ENCODE data around the gene SLN. TPM values are rescaled to one million over a fixed set of nuclear protein-coding genes. Genes with fewer than 3 reads are reported as not detected.

SLN gene
- not detected in 2 replicates for total RNA-seq

GRCh38 chr11:107711861-107712755 is at the start of gene SLN:
TSS of gene SLN (minus strand) at chr11:107712056.

Other genes with a start within 250 kb of the SLN start
- 5.7 and 9.9 TPM in 2 replicates for gene ALKBH8, start 146.3 kb downstream of the SLN start, total RNA-seq
- 0.16 TPM in 1 of 2 replicates, not detected in the other for gene ELMOD1, start 120.9 kb downstream of the SLN start, total RNA-seq
- gene SLC35F2, start 146.7 kb upstream of the SLN start, total RNA-seq = 6.3 and 8.8 TPM in 2 replicates
- gene RAB39A, start 216.4 kb upstream of the SLN start, total RNA-seq = not detected in 2 replicates